Neural progenitor cell (in vitro differentiated cells): ENCODE measurements around the gene ZDBF2.

ENCODE experiments used
- EZH2 ChIP-seq: fragments of 200-600 bp; sonication (generic); IDR thresholded peaks from 2 replicates; pipeline ENCODE4 v1.6.1; 2017; ENCODE audit warnings: antibody characterized with exemption, mild to moderate bottlenecking, moderate library complexity
- EZH2phosphoT487 ChIP-seq: fragments of 200-600 bp; sonication (generic); IDR thresholded peaks from 2 replicates; pipeline ENCODE4 v1.6.1; 2017; ENCODE audit warnings: antibody characterized with exemption
- TF ChIP-seq, protein P1 (sequence below): fragments of 200-600 bp; sonication (generic); IDR thresholded peaks from 2 replicates; pipeline ENCODE4 v1.5.1; 2017; ENCODE audit warnings: antibody characterized with exemption, mild to moderate bottlenecking

DNA sequence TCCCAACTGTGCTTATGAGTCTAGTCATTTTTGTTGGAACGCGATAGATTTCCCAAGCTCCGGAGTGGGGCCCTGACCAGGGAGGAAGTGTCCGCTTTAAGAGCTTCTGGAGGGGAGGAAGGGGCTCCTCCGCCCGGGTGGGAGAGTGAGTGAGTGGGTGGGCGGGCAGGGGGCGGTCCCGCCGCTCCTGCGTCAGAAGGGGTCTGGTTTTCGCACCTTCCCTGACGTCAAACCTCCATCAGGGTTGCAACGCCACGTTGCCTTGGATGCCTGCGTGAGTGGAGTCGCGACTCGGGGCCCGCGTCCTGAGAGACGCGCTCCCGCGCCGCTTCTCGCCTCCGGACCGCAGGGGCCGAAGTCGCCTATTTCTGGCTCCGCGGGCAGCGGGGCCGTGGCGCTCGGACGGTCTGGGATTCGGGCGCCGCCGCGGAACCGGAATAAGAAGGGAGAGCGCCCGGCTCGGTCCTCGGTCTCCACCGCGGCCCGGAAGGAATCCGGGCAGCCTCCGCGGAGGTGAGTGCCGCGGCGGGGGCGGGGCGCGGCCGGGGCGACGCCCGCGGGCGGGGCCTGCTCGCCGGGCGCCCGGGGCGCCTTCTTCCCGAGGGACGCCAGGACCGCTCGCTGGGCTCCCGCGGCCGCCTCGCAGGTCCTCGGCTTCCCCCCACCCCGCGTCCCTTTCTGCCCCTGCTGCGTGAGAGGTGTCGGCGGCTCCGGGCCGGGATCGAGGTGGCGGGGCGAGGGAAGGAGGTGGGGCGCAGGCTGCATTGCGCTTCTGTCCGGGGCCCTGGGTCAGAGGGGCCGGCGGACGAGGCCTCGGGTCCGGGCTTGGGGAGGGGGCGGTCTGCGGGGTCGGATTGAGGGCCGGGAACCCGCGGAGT is at the start of gene ZDBF2:
- TF ChIP-seq, protein P1, sequence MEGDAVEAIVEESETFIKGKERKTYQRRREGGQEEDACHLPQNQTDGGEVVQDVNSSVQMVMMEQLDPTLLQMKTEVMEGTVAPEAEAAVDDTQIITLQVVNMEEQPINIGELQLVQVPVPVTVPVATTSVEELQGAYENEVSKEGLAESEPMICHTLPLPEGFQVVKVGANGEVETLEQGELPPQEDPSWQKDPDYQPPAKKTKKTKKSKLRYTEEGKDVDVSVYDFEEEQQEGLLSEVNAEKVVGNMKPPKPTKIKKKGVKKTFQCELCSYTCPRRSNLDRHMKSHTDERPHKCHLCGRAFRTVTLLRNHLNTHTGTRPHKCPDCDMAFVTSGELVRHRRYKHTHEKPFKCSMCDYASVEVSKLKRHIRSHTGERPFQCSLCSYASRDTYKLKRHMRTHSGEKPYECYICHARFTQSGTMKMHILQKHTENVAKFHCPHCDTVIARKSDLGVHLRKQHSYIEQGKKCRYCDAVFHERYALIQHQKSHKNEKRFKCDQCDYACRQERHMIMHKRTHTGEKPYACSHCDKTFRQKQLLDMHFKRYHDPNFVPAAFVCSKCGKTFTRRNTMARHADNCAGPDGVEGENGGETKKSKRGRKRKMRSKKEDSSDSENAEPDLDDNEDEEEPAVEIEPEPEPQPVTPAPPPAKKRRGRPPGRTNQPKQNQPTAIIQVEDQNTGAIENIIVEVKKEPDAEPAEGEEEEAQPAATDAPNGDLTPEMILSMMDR: no peak
- TF ChIP-seq EZH2 (no peak), EZH2phosphoT487 (no peak)
